ENCODE results near the gene RNF157.
"Not testable (repeated sequence)": the region's sequence is repeated elsewhere in the genome, so short reads cannot be mapped to it uniquely, and the experiment has no call there.

RNF157 gene

DNA sequence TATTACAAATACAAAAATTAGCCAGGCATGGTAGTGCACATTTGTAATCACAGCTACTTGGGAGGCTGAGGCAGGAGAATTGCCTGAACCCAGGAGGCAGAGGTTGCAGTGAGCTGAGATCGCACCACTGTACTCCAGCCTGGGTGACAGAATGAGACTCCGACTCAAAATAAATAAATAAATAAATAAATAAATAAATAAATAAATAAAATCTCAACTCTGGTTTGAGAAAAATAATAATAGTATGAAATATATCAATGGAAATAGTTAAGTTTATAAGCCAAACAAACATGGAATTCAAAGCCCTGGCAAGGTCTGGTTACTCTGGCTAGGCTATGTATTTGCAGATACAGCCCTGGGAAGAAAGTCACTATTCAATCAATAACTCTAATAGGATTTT, 53.5 kb downstream of the RNF157 start:
- not testable (repeated sequence) for DNase-seq

DNA sequence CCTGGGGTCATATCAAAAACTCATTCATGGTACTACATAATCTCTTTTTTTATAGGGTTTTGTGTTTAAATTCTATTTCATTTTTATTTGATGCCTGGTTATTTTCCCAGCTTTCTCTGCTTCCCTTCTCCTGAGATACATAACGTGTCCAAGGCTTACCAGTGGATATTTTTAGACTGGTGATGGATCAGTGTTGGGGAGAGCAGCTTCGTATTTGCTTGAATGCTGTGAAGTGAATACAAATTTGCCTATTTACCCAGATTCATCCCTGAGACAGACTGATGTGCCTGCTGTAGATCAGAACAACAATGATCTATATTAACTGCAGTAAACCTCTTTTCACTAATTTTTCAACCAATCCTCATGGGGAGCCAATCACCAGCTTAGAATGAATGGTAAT, 56.0 kb downstream of the RNF157 start:
- DNase-seq, result no peak

DNA sequence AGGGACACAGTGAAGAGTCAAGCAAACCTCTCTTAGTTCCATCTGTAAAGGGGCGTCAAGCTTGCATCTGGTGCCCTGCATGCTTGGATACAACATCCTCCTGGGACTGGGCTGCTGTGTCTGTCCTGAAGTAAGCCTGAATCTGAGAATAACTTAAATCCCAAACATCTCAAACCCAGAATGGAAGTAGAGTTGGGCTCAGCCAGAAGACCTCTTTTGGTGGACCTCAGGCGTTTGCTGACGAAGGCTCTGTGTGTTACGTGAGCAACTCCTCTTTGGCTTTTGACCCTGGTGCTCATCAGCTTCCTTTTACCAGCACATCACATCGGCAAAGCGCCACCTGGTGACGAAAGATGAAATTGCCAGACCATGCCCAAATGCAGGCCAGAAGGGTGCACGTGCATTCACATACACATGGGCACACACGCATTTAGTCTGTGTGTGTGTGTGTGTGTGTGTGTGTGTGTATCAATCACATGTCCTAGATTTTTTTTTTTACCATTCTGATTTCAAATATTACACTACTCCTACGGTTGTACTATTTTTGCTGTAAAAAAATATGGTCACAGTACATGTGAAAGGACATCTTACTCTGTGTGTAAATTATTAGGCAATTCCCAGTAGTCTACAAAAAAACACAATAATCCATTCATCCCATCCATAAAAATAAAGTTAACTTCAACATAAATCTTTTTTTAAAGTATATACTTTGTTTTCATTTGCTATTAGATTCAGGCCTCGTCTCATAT, 58.1 kb downstream of the RNF157 start:
- peak; percentile 87 for DNase-seq

DNA sequence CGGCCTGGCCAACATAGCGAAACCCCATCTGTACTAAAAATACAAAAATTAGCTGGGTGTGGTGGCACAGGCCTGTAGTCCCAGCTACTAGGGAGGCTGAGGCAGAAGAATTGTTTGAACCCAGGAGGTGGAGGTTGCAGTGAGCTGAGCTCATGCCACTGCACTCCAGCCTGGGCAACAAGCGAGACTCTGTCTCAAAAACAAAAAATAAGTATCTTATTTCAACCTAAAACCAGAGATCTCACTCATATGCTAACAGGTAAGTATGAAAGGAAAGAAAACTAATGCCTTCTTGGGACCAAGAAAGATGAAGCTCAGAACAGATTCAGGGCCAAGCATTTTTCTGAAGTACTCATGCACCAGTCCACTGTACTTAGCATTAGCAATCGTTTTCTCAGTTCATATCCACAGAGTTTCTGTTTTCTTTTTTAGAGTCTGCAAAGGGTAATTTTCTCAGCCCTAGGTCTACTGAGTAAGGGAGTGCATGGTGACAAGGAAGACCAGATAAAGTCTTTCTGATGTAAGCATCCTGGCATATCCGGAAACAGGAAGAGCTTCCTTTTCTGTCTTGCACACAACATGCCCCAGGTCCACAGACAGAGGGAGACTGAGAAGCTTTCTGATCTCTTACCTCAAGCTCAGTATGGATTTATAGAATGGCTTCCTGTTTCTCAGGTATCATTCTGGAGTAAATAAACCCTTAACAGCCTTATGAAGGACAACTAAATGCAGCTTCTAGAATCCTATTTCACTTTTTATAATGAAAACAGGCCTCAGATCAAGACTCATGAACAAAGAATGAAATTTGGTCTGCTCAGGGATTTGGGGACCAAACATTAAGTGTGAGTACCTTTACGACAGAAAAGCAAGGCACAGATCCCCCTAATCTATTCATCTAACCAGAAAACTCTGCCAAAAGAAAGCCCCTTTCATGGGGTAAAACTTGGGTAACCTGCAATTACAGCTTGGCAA, 60.5 kb downstream of the RNF157 start:
- no peak for DNase-seq

DNA sequence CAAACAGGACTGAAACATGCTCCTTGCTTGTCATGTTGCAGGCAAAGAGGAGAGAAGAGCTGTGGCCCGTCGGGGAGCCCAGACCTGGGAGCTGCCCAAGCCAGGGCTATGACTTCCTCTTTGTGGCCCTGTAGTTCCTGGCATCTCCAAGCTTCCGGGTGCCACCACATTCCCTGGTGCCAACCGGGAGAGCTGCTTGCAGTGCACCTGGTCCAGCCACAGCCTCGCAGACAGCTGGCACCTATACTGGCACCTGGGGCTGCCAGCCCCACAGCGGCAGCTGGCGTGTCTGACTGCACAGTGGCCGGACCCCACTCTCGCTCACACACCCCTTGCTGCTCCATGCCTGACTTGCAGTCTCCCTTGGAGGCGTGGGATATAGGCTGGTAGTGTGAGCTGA, 62.2 kb downstream of the RNF157 start:
- no peak for DNase-seq

DNA sequence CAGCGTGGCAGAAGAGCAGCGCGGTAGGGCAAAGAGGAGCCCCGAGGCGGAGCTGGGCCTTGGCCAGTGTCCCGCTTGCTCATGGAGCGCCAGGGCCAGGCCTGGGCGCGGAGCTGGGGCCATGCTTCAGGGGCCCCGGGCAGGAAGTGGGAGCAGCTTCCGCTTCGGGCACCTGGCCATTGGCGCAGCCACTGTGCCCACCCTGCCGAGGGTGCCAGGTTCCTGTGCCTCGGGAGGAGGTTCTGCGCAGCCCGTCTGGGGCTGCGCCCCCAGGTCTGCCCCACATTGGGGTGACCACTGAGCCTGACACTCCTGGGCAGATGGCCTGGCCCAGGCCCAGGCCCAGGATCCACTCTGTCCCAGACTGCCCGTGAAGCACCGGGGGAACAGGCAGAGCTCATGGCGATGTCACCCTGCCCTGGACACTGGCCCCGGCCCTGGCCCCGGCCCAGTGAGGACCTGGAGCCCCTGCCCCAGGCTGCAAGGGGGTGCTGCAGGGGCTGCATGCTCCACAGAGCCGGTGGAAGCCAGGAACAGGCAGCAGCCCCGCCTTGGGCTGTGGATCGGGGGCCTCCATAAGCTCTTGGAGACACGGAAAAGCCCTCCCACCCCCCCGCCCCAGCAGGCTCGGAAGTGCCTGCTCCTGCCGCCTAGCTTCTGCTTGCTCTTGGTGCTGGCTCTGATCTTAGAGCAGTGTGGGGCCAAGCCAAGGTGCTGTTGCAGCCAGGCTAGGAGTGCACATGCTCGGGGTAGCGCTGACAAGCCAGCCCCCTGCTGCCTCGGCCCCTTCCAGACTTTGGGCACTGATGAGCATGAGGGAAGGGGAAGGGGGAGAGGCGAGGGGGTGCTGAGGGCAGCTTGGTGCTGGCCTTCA, 63.4 kb downstream of the RNF157 start:
- no peak for DNase-seq

DNA sequence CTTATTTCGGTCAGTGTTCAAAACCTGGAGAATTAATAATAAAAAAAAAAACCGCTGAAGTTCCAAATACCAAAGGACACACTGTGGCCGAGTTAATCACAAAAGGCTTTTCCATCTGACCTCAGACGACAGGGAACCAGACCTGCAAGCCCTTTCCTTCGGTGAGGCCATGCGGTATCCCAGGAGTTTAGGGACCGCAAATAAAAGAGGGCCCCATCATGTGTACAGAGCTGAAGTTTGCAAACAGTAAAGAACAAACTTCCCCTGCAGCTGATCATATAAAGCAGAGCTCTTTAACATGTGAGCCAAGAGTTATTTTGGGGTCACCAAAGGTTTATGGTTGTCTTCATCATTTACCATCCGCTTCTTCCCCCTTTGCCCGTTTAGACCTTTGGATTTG, 66.3 kb downstream of the RNF157 start:
- DNase-seq, result no peak

DNA sequence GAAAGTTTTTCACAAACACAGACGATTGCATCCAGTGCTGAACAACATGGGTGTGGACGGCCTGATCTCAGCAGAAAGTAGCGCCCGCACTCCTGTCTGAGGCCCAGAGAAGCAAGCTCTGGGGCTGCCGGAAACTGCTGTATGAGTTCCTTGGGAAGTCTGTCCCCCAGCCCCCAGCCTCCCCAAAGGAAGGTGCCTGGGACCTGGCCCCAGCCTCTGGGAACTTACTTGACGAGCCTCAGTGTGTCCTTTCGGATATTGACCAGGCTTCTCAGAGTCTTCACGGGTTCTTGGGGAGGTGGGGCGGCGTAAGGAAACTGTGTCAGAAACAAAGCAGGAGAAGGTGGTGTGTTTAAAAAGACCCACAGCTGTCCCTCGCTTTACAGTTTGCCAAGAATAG, 66.8 kb downstream of the RNF157 start:
- no peak for DNase-seq

DNA sequence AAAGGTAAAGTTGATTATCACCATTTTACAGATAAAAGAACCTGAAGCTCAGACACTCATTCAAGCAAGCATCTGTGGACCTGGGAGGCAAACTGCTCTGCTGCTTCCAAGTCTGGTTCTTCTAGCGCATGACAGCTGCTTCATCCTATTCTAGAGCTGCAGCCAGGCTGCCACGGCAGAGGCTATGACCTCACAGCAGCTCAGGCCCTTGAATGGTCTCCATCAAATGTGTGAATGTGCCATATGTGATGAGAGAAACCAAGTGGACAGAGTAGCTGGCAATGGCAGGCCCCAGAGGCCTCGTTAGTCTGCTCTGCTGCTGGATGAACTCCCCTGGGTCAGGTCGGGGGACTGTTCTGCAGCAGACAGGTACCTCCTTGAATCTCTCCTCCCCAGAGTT, 68.6 kb downstream of the RNF157 start:
- no peak for DNase-seq

DNA sequence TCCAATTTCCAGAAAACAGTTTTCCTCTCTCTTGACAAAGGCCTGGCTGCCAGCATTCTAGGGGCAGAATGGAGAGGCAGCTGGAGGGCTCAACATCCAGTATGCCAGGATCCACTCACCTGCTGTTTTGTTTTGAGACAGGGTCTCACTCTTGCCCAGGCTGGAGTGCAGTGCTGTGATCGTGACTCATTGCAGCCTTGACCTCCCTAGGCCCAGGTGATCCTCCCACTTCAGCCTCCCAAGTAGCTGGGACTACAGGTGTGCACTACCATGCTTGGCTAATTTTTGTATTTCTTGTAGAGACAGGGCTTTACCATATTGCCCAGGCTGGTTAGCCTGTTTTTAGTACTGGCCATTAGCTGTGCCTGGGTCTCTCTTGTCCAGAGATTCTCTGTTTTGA, 70.2 kb downstream of the RNF157 start:
- no peak for DNase-seq

DNA sequence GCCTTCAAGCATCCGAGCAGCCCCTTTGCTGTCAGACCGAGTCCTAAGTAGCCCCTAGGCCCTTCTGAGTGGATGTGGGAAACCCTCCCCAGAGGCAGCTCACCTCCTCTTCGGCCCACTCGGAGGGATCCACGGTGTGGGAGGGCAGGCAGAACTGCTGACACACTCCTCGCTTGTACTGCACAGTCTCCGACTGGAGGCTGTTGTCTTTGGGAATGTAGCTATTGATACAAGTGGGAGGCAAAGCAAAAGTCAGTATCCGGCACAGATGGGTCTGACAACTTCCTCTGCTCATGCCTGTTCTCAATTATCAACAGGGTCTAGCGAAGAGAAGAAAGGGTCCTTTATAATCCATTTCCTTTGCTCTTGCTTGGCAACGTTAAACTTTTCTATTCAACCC, 73.4 kb downstream of the RNF157 start:
- DNase-seq, result no peak

DNA sequence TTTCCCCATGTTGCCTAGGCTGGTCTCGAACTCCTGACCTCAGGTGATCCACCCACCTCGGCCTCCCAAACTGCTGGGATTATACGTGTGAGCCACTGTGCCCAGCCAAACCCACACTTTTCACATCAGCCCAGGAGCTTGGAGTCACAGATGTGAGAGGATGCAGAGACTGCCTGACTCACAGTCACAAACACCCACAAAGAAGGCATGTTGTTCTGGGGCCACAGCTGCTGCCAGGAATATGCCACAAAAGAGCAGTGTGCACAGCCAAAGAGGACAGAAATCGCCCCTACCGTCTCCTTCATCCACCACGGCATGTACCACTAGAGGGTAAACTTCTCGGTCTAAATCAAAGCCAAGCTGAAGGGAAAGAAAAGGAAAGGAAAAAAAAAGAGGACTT, 74.1 kb downstream of the RNF157 start:
- no peak for DNase-seq

DNA sequence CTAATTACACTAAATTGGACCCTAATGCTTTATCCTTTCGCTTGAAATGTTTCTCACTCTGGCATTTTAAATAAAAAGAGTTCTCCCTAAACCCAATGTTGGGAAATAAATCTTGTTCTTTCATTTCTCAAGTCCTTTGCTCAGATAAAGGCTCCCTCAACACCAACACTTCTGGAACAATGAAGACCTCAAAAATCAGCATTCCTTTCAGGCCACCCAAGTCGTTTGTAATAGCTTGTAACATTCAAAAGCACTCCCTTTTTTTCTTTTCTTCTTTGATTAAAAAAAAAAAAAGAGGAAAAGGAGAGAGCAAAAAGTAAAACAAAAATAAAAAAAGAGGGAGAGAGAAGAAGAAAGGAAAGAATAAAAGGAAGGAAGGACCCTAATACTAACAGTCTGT, 76.0 kb downstream of the RNF157 start:
- DNase-seq, result no peak

DNA sequence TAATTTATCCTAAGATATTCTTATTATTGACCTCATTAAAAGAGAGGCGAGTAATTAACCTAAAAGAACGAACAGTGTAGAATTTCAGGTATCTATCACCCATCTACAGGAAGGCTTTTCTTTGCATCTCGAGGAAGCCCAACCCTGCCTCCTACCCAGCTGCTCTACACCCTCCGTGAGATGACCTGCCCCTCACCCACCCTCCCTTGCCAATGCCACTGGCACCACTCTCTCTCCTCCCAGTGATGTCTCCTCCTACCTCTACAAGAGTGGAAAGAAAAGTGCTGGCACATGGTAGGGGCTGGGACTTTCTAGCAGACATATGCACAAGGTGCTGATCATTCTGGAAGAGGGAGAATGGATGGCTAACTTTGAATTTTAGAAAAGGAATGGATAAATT, 76.4 kb downstream of the RNF157 start:
- no peak for DNase-seq

DNA sequence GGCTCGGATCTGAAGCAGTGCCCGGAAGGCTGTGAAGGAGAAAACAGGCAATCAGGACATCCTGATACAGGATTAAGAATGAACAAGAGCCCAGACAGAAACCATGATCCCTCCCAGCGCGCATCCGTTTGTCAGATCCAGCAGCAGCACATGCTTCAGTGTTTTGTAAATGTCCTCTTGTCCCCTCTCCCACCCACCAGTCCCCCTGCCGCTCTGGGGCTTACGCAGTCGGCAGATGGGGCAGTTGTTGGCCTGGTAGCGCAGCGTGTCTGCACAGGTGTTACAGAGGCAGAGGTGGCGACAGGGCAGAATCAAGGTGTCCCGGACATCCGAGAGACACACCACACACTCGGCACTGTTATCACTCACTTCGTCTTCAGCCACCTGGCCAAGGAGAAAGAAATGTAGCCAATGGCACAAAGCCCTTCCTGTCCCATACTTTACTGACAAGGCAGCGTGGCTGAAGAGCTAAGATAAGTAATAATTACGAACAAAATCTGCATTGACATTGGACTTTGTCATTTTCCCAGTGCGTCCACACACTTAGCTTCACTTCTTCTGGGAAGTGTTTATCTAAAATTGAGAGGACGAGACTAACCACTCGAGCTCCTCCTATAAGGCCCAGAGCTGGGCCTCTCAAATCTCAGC, 78.5 kb downstream of the RNF157 start:
- DNase-seq, result no peak

DNA sequence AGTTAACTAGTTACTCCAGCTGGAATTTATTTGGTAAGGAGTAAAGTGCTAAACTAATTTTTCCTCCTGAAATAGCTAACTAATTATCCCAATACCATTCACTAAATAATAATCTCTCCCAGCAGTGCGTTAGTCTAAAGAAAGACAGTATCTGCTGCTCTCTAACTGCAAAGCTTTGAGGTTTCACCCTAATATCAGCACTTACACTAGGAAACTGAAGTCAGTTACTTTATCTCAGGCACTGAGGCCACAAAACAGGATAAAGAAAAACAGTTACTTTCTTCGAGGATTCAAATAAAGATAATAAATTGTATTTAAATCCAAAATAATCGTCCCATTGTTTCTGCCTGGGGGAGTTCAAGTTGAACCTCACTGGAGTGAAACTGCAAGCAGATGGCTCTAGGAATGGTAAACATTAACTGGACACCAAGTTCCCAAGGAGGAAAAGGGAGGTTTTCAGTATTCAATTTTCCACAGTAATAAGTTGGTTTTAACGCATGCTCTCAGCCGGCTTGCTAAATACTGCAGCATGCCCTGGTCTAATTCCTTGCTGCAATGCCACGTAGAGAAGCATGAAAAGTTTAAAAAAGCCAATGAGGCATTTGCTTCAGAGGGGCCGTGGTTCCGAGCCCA, 79.3 kb downstream of the RNF157 start:
- no peak for DNase-seq

DNA sequence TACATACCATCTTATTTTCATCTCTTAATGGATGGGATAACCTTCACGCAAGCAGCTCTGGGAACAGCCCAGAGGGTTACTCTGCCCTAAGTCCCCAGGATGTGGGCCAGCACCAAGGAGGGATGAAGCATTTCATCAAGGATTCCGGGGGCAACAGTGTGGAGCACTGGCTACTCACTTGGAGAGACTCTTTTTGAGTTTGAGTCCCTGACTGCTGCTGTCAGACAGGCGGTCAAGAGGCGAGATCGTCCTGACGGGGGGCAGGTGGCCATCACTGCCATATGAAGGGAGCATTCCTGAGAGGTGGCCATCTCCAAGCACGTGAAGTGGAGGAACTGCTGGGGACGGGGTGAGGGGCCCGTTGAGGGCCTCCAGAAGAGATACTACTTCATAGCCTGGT, 81.1 kb downstream of the RNF157 start:
- no peak for DNase-seq

DNA sequence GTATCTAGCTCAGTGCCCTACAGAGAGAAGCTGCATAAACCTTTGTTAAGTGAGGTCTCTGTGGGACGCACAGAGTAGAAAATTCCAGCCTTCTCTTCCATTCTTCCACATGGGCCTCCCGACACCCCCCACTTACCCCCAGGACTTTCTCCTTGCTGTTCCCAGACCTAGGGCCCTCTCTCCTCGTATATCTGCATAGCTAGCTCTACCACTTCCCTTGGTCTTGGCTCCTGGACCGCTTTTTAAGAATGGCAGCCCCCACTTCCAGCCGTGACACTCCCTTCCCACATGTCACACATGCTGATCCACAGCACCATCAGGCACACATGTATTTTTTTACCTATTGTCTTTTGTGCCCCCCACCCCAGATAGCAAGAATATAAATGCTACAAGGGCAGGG, 82.5 kb downstream of the RNF157 start:
- no peak for DNase-seq

DNA sequence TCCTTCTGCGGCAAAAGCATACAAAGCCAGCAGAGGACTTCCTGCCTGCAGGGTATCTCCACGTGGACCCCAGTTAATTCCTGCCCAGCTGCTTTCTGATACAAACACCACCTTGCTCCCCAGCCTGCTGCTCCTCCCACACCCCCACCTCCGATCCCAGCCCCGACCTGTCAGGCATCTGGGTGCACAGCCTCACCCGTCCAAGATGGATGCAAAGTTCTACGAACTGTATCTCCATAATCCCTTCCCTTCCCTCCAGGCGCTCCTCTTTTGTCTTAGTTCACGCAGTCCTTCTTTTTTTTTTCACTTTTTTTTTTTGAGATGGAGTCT, 83.7 kb downstream of the RNF157 start:
- no peak for DNase-seq

DNA sequence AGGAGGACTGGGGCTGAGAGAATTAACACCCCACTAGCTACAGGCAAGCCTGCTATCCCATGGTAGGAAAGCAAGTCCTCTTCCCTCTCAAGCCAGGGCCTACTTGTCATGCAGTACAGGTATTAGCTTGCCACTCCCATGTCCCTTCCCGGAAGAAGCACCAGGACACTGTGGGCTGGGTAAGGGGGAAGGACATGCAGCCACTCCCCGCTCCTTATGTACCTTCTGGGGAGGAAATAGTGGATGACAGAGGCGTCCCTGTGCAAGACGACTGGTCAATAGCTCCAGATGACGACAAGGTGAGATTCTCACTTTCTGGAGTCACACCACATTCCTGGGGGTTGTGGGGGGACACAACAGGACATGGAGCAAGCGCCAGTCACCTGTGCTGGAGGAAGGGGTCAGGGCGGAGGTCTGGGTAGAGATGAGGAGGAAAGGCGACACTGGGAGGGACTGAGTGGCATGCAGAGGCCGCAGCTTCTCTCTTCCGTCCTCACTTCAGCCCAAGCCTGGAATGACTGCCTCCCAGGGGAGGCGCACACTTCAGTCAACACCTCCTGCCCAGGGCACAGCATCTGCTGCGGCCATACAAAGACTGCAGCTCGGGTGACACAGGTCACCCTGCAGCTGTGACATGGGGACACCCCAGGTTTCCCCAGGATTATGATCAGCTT, 84.2 kb downstream of the RNF157 start:
- no peak for DNase-seq

DNA sequence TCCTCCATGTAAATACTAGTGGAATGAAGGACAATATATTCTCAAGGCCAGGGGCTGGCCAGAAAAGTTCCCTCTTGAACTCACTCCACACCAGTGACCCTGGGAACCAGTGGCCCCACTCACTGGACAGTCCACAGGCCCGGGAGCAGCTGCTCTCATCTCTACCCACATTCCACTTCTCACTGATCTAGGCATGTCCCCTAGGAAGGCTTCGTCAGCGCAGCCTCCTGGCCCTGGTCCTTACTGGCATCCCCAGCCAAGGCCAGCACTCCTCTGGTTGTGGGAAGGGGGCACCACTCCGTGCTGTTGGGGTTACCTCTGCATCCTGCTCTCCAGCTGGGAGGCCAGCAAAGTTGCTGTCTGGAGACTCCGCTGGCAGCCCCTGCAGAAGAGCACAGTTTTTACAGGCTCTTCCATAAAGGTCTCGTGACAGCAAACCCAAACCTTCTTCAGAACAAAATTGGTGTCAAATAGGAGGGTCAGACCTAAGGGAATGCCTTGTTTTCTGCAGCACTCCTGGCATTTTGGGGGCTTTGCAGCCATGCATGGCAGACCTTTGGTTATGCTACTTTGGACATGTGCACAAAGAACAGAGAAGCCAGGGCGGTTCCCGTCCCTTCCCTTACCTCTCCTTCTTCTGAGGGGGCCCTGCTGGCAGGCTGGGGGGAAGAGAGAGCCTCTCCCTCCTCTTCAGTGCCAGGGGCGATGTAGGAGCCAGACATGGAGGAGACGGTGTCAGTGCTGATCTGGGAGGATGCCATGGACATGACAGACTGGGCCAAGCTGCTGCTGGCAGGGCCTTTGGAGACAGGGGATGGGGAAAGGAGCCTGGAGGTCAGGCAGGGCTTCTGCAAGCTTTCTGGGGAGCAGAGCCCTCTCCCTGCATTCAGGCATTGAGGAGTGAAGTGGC, 85.1 kb downstream of the RNF157 start:
- DNase-seq, result no peak

All from NCI-H2227 treated with DMSO at 0.1 percent for 48 hours (cell line).